ENCODE measurements around the gene HINT1.
"Not testable (repeated sequence)": the region's sequence is repeated elsewhere in the genome, so short reads cannot be mapped to it uniquely, and the experiment has no call there.

- TF ChIP-seq, protein P1, sequence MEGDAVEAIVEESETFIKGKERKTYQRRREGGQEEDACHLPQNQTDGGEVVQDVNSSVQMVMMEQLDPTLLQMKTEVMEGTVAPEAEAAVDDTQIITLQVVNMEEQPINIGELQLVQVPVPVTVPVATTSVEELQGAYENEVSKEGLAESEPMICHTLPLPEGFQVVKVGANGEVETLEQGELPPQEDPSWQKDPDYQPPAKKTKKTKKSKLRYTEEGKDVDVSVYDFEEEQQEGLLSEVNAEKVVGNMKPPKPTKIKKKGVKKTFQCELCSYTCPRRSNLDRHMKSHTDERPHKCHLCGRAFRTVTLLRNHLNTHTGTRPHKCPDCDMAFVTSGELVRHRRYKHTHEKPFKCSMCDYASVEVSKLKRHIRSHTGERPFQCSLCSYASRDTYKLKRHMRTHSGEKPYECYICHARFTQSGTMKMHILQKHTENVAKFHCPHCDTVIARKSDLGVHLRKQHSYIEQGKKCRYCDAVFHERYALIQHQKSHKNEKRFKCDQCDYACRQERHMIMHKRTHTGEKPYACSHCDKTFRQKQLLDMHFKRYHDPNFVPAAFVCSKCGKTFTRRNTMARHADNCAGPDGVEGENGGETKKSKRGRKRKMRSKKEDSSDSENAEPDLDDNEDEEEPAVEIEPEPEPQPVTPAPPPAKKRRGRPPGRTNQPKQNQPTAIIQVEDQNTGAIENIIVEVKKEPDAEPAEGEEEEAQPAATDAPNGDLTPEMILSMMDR (IDR thresholded peaks at IDR 0.05; ENCODE audit: low read length), result not testable (repeated sequence)
- TF ChIP-seq EZH2phosphoT487 (IDR thresholded peaks at IDR 0.05; ENCODE audit: low read length), result not testable (repeated sequence)
Measured at GRCh38 chr5:131133091-131133490, 32.0 kb downstream of the HINT1 start.
